Measurements from ENCODE around the gene CNOT4.

The CNOT4 gene

DNA sequence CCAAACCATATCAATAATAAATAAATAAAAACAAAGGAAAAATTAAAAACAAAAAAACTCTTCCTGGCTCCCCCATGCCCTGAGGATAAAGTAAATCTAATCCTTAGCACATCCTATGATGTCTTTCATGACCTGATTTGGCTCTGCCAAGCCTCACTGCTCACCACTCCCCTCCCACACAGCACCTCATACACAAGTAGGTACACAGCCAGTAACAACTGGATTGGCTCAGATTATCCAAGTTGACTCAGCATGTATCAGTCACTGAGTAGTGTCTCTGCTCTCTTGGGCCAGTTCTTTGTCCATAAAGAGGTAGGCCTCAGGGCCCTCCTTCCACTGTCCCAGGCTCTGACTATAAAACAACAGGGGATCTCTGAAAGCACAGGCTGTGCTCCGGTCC is 176.7 kb downstream of the CNOT4 start:
- TF ChIP-seq, protein P1, sequence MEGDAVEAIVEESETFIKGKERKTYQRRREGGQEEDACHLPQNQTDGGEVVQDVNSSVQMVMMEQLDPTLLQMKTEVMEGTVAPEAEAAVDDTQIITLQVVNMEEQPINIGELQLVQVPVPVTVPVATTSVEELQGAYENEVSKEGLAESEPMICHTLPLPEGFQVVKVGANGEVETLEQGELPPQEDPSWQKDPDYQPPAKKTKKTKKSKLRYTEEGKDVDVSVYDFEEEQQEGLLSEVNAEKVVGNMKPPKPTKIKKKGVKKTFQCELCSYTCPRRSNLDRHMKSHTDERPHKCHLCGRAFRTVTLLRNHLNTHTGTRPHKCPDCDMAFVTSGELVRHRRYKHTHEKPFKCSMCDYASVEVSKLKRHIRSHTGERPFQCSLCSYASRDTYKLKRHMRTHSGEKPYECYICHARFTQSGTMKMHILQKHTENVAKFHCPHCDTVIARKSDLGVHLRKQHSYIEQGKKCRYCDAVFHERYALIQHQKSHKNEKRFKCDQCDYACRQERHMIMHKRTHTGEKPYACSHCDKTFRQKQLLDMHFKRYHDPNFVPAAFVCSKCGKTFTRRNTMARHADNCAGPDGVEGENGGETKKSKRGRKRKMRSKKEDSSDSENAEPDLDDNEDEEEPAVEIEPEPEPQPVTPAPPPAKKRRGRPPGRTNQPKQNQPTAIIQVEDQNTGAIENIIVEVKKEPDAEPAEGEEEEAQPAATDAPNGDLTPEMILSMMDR (IDR thresholded peaks at IDR 0.05; ENCODE audit: low read depth, low read length): no peak
- DNase-seq (ENCODE audit: extremely low read depth, low read depth): no peak

DNA sequence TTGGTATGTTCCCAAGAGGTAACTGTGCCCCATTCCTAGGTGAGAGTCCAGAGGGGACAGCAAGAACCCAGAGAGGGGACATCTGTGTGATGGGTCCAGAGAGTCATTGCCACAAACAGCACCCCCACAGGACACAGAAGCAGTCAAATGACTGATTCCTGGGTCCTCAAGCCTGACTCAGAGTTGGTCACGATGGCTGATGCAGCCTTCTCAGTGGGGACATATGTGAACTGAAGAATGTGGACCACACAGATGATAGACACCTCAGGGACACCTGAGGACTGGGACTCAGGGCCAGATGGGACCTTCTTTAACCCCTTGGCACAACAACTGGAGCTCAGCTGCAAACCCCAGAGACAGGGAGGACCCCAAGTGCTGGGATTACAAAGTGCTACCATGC is 179.8 kb downstream of the CNOT4 start:
- TF ChIP-seq, protein P1 (IDR thresholded peaks at IDR 0.05; ENCODE audit: low read depth, low read length): no peak
- DNase-seq (ENCODE audit: extremely low read depth, low read depth): no peak

DNA sequence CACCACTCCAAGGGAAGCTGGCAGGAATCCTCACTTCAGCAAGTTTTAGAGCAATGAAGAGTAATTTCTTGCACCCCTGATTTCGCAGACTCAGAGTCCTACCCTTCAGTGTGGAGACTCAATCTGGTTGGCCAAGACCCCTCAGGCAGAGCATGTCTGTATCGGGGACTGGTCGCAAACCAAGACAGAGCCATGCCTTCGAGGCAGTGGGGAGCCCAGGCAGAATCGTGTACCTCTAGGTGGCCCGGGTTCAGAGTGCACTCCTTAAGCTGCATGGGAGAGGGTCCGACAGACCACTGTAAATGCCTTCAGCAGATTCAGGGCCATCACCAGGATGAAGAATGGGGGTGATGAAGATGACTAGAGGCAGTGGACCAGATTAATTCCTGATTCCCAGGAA is 181.4 kb downstream of the CNOT4 start:
- no peak for DNase-seq (ENCODE audit: extremely low read depth, low read depth)
- TF ChIP-seq, protein P1 (IDR thresholded peaks at IDR 0.05; ENCODE audit: low read depth, low read length): no peak

DNA sequence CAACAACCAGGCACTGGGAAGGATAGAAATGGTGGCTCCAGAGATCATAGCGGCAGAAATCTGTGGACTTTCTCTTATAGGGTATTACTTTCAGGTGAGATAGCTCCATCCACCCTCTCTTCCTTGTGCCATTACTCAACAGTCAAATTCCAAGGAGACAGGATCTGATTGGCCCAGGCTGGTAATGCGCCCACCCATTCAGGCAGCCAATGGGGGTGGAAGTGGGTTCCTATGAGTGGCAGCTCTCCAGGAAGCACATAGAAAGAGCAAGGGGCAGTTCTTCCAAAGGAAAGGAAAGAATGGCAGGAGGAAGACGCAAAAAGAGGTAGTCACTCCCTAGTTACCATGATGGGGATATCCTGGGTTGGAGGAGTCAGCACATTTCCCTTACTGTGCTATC is 181.8 kb downstream of the CNOT4 start:
- DNase-seq (ENCODE audit: extremely low read depth, low read depth): no peak
- TF ChIP-seq, protein P1 (IDR thresholded peaks at IDR 0.05; ENCODE audit: low read depth, low read length): no peak

DNA sequence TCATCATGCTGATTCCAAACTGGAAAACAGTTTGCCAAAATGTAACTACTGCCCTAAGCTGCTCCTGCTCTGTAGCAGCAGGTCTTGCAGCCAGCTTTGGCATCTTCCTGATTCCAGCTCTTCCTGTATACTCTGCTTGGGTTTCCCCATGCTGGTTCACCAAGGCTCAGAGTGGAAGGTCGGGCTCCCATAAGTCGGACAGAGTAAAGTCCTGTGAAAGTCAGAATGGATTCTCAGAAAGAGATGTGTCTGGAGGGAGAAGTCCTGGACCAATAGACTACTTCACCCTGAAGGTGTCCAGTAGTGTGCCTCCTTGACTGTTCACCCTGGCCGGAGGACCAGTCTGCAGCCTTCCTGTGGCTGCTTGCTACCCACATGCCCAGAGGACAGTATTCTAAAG is 182.4 kb downstream of the CNOT4 start:
- no peak for DNase-seq (ENCODE audit: extremely low read depth, low read depth)
- TF ChIP-seq, protein P1 (IDR thresholded peaks at IDR 0.05; ENCODE audit: low read depth, low read length): no peak

DNA sequence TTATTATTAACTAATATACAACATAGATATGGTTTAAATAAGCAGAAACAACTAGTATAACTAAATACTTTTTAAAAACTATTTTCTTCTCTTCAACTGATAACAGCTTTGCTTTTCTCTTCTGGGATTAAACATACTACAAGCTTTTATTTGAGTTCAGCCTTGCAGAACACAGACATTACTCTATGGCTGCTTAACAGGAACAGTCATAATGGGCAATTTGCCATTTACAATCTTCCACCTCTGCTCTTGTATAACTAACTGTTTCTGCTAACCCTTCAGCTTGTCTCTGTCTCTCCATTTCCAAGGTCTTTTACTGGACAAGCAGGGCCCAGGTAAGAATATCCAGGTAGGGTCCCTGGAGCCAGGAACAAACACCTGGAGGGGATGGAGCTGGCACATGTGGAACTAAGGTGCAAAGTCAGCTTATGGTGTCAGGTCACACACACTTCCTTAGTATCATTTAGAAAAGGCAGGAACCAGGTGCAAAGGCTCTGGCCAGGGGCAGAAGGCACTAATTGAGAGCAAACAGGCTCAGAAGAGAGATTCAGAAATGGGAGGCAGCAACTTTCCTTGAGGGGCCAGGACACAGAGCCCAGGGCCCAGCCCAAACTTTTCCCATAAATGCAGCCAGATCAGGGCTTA is 183.1 kb downstream of the CNOT4 start:
- TF ChIP-seq, protein P1 (IDR thresholded peaks at IDR 0.05; ENCODE audit: low read depth, low read length): no peak
- DNase-seq (ENCODE audit: extremely low read depth, low read depth): no peak

DNA sequence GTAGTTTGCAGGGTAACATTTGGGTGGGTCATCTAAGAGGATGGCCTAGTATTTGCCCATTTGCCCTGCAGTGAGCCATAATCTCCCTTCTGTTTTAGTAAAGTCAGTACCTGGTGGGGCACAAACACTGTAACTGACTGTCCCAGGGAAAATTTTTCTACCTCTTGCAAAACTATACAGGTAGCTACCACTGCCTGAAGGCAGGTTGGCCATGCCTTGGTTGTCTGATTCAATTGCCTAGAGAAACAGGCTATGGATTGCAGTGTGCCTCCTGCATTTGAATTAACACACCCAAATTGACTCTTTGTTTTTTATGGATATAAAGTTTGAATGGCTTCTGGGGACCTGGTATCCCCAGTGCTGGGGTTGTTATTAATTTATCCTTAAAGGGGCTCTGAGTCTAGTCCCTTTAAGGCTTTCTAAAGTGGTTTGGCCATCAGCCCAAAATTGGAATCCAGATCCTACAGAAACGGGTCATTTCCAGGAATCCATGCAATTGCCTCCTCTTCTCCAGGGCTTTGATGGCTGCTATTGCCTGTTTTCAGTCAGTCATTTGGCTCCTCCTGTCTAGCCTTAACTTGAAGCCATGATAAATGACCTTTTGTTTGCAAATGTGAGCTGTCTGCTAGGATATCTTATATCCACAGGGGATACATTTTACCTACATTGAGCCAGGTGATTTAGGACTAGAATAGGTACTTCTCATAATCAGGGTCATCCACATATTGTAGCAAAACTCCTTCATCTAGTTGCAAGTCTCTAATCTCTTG is 187.1 kb downstream of the CNOT4 start:
- TF ChIP-seq, protein P1 (IDR thresholded peaks at IDR 0.05; ENCODE audit: low read depth, low read length): no peak
- DNase-seq (ENCODE audit: extremely low read depth, low read depth): no peak

Measured in AG09319 (cell line).